HG03460 (cell line): ENCODE measurements around the gene LRIG1.

ENCODE experiments used
- ATAC-seq: cut with Tn5 transposase; IDR thresholded peaks from one replicate; pipeline ENCODE4 v1.9.1; 2021; ENCODE audit not compliant: unreplicated experiment

LRIG1 gene

GRCh38 chr3:66507423-66508260 is 6.8 kb upstream of the LRIG1 start:
- ATAC-seq = no peak

GRCh38 chr3:66506154-66506553 is 5.3 kb upstream of the LRIG1 start:
- ATAC-seq = no peak

GRCh38 chr3:66504850-66505641 is 4.2 kb upstream of the LRIG1 start:
- no peak for ATAC-seq

- ATAC-seq = no peak
These were observed 2.2 kb upstream of the LRIG1 start for GRCh38 chr3:66502981-66503380.

- ATAC-seq = no peak
These were observed 1.5 kb upstream of the LRIG1 start for GRCh38 chr3:66502245-66502874.

GRCh38 chr3:66501483-66502244 is 842 bp upstream of the LRIG1 start:
- no peak for ATAC-seq

GRCh38 chr3:66499881-66500575 is 794 bp downstream of the LRIG1 start:
- peak; percentile 16 for ATAC-seq

- ATAC-seq = no peak
These were observed 1.9 kb downstream of the LRIG1 start for GRCh38 chr3:66498687-66499621.

GRCh38 chr3:66497985-66498671 is 2.7 kb downstream of the LRIG1 start:
- no peak for ATAC-seq

GRCh38 chr3:66497288-66497984 is 3.4 kb downstream of the LRIG1 start:
- no peak for ATAC-seq

- ATAC-seq = no peak
These were observed 4.1 kb downstream of the LRIG1 start for GRCh38 chr3:66496746-66497145.

GRCh38 chr3:66496301-66496700 is 4.5 kb downstream of the LRIG1 start:
- no peak for ATAC-seq

GRCh38 chr3:66495668-66496045 is 5.2 kb downstream of the LRIG1 start:
- no peak for ATAC-seq

- ATAC-seq = no peak
These were observed 5.7 kb downstream of the LRIG1 start for GRCh38 chr3:66494959-66495667.

- ATAC-seq = no peak
These were observed 7.2 kb downstream of the LRIG1 start for GRCh38 chr3:66493458-66494099.

- no peak for ATAC-seq
These were observed 8.2 kb downstream of the LRIG1 start for GRCh38 chr3:66492672-66493071.

GRCh38 chr3:66492071-66492470 is 8.8 kb downstream of the LRIG1 start:
- ATAC-seq = no peak
